Body of pancreas (tissue), 4 donors: ENCODE data around the gene PRTG. TPM values are rescaled to one million over a fixed set of nuclear protein-coding genes. Genes with fewer than 3 reads are reported as not detected.

Experiments
- ATAC-seq: fragments of 150-250 bp; one replicate; pipeline ENCODE4 v1.9.1; 2016
- DNase-seq, 4 donors: peaks; one replicate each; pipeline ENCODE4 v3.0.0-alpha.2; 2019
- H3K27ac ChIP-seq, 4 donors: fragments of 200-600 bp; sonication (generic); 1 replicate in 3 of 4; 2 replicates in 1 of 4; pipeline versions ENCODE4 v1.5.1 to v1.6.1; 2016 to 2019; ENCODE audit warnings: mild to moderate bottlenecking in 1 of 4, mixed read lengths in 1 of 4, moderate library complexity in 1 of 4
- H3K27me3 ChIP-seq, 2 donors: fragments of 200-600 bp; sonication (generic); one replicate each; pipeline ENCODE4 v1.6.0; 2016; ENCODE audit warnings: mild to moderate bottlenecking in 1 of 2
- H3K36me3 ChIP-seq, 2 donors: fragments of 200-600 bp; sonication (generic); replicated peaks in 1 of 2; 2 replicates each; pipeline ENCODE4 v1.5.1; 2016; ENCODE audit warnings: low read depth in 2 of 2; ENCODE audit not compliant: insufficient read depth in 1 of 2
- H3K4me1 ChIP-seq: fragments of 200-600 bp; sonication (generic); one replicate; pipeline ENCODE4 v1.6.0; 2016
- H3K4me3 ChIP-seq, 2 donors: fragments of 200-600 bp; sonication (generic); 1 replicate in 1 of 2; 2 replicates in 1 of 2; pipeline ENCODE4 v1.5.1; 2016 to 2019
- H3K9me3 ChIP-seq, 3 donors: fragments of 200-600 bp; sonication (generic); 1 replicate in 2 of 3; 2 replicates in 1 of 3; pipeline ENCODE4 v1.5.1; 2016
- CTCF ChIP-seq, 7 experiments: fragments of 450-650 bp in 4 of 7; fragments of 200-600 bp in 3 of 7; sonication (generic) in 3 of 7; IDR thresholded peaks; one replicate each; pipeline ENCODE4 v1.5.1; 2016 to 2019; ENCODE audit warnings: antibody characterized with exemption in 7 of 7
- POLR2A ChIP-seq, 3 donors: fragments of 450-650 bp; IDR thresholded peaks; one replicate each; pipeline ENCODE4 v1.6.1; 2016; ENCODE audit warnings: antibody characterized with exemption in 3 of 3, mild to moderate bottlenecking in 2 of 3
- WGBS, 2 donors: methylation state at CpG; one replicate each; pipeline ENCODE4 v1.1.5; 2017; 5-methylcytosine and 5-hydroxymethylcytosine counted together
- intact Hi-C: fragments of 100-400 bp; cut with DNase I; formaldehyde crosslinking; loops from one replicate; pipeline ENCODE4 v1.15.1; 2023
- total RNA-seq, 2 donors: library from RNA; depleted of rRNA; stranded (reverse); fragments of >200 nt; gene quantifications; one replicate each; pipeline ENCODE4 v1.1.0, GENCODE V29; 2016

Gene PRTG
- total RNA-seq, 2 donors from 2014 or later: 1.0 to 4.0 TPM

- Histone ChIP-seq H3K27me3 (no peaks in the 10 kb centered on the region), H3K36me3 (no peaks in the 10 kb centered on the region), H3K9me3 (no peaks in the 10 kb centered on the region), H3K27ac (no peak overlapping the region), H3K4me1 (no peaks in the 10 kb centered on the region), H3K4me3 (no peak overlapping the region)
- DNase-seq (no peak), ATAC-seq (no peak)
- no peak for TF ChIP-seq CTCF (IDR thresholded peaks at IDR 0.05)
- TF ChIP-seq POLR2A (IDR thresholded peaks at IDR 0.05): no peak
- intact Hi-C loops: no loop called here
Measured at GRCh38 chr15:55683376-55683775, 59.6 kb downstream of the PRTG start.

- no peaks in the 10 kb centered on the region for H3K27me3 ChIP-seq
- H3K4me1 ChIP-seq: no peaks in the 10 kb centered on the region
- ATAC-seq: no peak
- no peak overlapping the region for H3K4me3 ChIP-seq
- no peaks in the 10 kb centered on the region for H3K36me3 ChIP-seq
- TF ChIP-seq POLR2A (IDR thresholded peaks at IDR 0.05) (no peak), CTCF (IDR thresholded peaks at IDR 0.05) (no peak)
- DNase-seq: no peak
- intact Hi-C loops: no loop called here
- no peak overlapping the region for H3K27ac ChIP-seq
- WGBS, 2 donors: 56 to 62% methylated on average over 5 of the region's 5 CpGs
- H3K9me3 ChIP-seq: no peaks in the 10 kb centered on the region
Measured at GRCh38 chr15:55681631-55682030, 61.3 kb downstream of the PRTG start.

- H3K36me3 ChIP-seq: no peaks in the 10 kb centered on the region
- intact Hi-C loops: no loop called here
- H3K27me3 ChIP-seq: no peaks in the 10 kb centered on the region
- TF ChIP-seq POLR2A (IDR thresholded peaks at IDR 0.05) (no peak), CTCF (IDR thresholded peaks at IDR 0.05) (no peak)
- no peaks in the 10 kb centered on the region for H3K4me1 ChIP-seq
- no peaks in the 10 kb centered on the region for H3K9me3 ChIP-seq
- DNase-seq (no peak), ATAC-seq (no peak)
- WGBS, 2 donors: 48 to 80% methylated on average over 2 of the region's 2 CpGs
- no peak overlapping the region for H3K27ac ChIP-seq
- no peak overlapping the region for H3K4me3 ChIP-seq
Measured at GRCh38 chr15:55676507-55676906, 66.4 kb downstream of the PRTG start.

GRCh38 chr15:55673287-55673686 is 69.7 kb downstream of the PRTG start:
- Histone ChIP-seq H3K4me3 (no peak overlapping the region), H3K36me3 (no peaks in the 10 kb centered on the region), H3K4me1 (no peaks in the 10 kb centered on the region), H3K9me3 (no peaks in the 10 kb centered on the region), H3K27ac (no peak overlapping the region), H3K27me3 (no peaks in the 10 kb centered on the region)
- TF ChIP-seq POLR2A (IDR thresholded peaks at IDR 0.05) (no peak), CTCF (IDR thresholded peaks at IDR 0.05) (no peak)
- WGBS, 2 donors: 82 to 86% methylated on average over 10 of the region's 10 CpGs
- intact Hi-C loops: no loop called here
- DNase-seq: no peak
- ATAC-seq: no peak

- Histone ChIP-seq H3K4me1 (no peaks in the 10 kb centered on the region), H3K9me3 (no peaks in the 10 kb centered on the region), H3K27me3 (peaks cover 0 to 4% of the 10 kb centered on the region in 2 donors), H3K4me3 (no peak overlapping the region), H3K36me3 (no peaks in the 10 kb centered on the region), H3K27ac (no peak overlapping the region)
- intact Hi-C loops: no loop called here
- WGBS, 2 donors: 45 to 64% methylated on average over 3 of the region's 3 CpGs
- TF ChIP-seq CTCF (IDR thresholded peaks at IDR 0.05): no peak
- no peak for TF ChIP-seq POLR2A (IDR thresholded peaks at IDR 0.05)
- DNase-seq: no peak
- no peak for ATAC-seq
Measured at GRCh38 chr15:55669270-55669669, 73.7 kb downstream of the PRTG start.
